PC-3 (cell line): ENCODE measurements around the gene NCMAP. TPM values are rescaled to one million over a fixed set of nuclear protein-coding genes. Genes with fewer than 3 reads are reported as not detected.

Experiments
- ATAC-seq: fragments of 200-7000 bp; cut with Tn5 transposase; 2 replicates; pipeline ENCODE4 v1.9.1; 2020; ENCODE audit warnings: mild to moderate bottlenecking, moderate library complexity
- BruUV-seq: library from RNA; stranded (reverse); fragments of 400-500 nt; replicated peaks from 2 replicates; lab custom pipeline; 2021; lab: Mats Ljungman, UMichigan
- CTCF ChIA-PET: fragments of 300-600 bp; sonication (Branson Sonifier 250); formaldehyde crosslinking; loops from one replicate; lab custom pipeline; 2022; ENCODE audit warnings: antibody characterized with exemption; lab: Charles Lee
- POLR2A ChIA-PET: fragments of 300-600 bp; sonication (Branson Sonifier 250); formaldehyde crosslinking; loops from one replicate; lab custom pipeline; 2022; ENCODE audit warnings: antibody characterized with exemption; ENCODE audit not compliant: unreplicated experiment; lab: Charles Lee
- DNase-seq: peaks from one replicate; pipeline ENCODE4 v3.0.0-alpha.2; 2015
- H2AFZ ChIP-seq: fragments of 300-600 bp; sonication (generic); 2 replicates; pipeline ENCODE4 v1.6.0; 2016; ENCODE audit warnings: antibody characterized with exemption, low read length
- H3F3A ChIP-seq: fragments of 300-600 bp; sonication (generic); one replicate; pipeline ENCODE4 v1.6.0; 2017; ENCODE audit warnings: antibody characterized with exemption, low read length, control low read depth, mild to moderate bottlenecking; ENCODE audit not compliant: unreplicated experiment
- H3K27ac ChIP-seq: fragments of 300-600 bp; sonication (generic); 2 replicates; pipeline ENCODE4 v1.5.1; 2016; ENCODE audit warnings: mild to moderate bottlenecking, low read length
- H3K27me3 ChIP-seq: fragments of 300-600 bp; sonication (generic); 2 replicates; pipeline ENCODE4 v1.6.1; 2016; ENCODE audit warnings: low read length, mixed read lengths
- H3K36me3 ChIP-seq: fragments of 300-600 bp; sonication (generic); 2 replicates; pipeline ENCODE4 v1.6.1; 2016; ENCODE audit warnings: low read depth, mixed run types, low read length, mixed read lengths
- H3K4me1 ChIP-seq: fragments of 300-600 bp; sonication (generic); 2 replicates; pipeline ENCODE4 v1.5.1; 2016; ENCODE audit warnings: low read length; ENCODE audit not compliant: insufficient read depth
- H3K4me2 ChIP-seq: fragments of 300-600 bp; sonication (generic); 2 replicates; pipeline ENCODE4 v1.6.0; 2016; ENCODE audit warnings: low read length
- H3K4me3 ChIP-seq: fragments of 300-600 bp; sonication (generic); 2 replicates; pipeline ENCODE4 v1.5.1; 2016; ENCODE audit warnings: mild to moderate bottlenecking, low read length, mixed read lengths
- H3K79me2 ChIP-seq: fragments of 300-600 bp; sonication (generic); 2 replicates; pipeline ENCODE4 v1.6.1; 2017; ENCODE audit warnings: low read length, mixed read lengths
- H3K9ac ChIP-seq: fragments of 300-600 bp; sonication (generic); 2 replicates; pipeline ENCODE4 v1.6.0; 2016; ENCODE audit warnings: mild to moderate bottlenecking, low read length
- H3K9me2 ChIP-seq: fragments of 300-600 bp; sonication (generic); replicated peaks from 2 replicates; pipeline ENCODE4 v1.6.1; 2016; ENCODE audit warnings: mixed run types, low read length, mixed read lengths
- H3K9me3 ChIP-seq: fragments of 300-600 bp; sonication (generic); 2 replicates; pipeline ENCODE4 v1.6.1; 2016; ENCODE audit warnings: low read length, mixed read lengths
- H4K20me1 ChIP-seq: fragments of 300-600 bp; sonication (generic); 2 replicates; pipeline ENCODE4 v1.6.1; 2016; ENCODE audit warnings: low read length, mixed read lengths
- EZH2 ChIP-seq: fragments of 300-600 bp; sonication (generic); IDR thresholded peaks from one replicate; pipeline ENCODE4 v1.6.1; 2017; ENCODE audit warnings: antibody characterized with exemption, mild to moderate bottlenecking, low read length; ENCODE audit not compliant: unreplicated experiment
- EZH2phosphoT487 ChIP-seq: fragments of 300-600 bp; sonication (generic); IDR thresholded peaks from 2 replicates; pipeline ENCODE4 v1.6.1; 2018; ENCODE audit warnings: mild to moderate bottlenecking, antibody characterized with exemption, low read length, borderline replicate concordance
- intact Hi-C: fragments of 100-400 bp; cut with micrococcal nuclease; formaldehyde crosslinking; loops from 2 replicates; pipeline ENCODE4 v1.9.0; 2023
- total RNA-seq: library from RNA; depleted of rRNA; stranded (reverse); fragments of >200 nt; gene quantifications from 2 replicates; pipeline ENCODE4 v1.2.3, GENCODE V29; 2014
- TF ChIP-seq, protein P1 (sequence below): fragments of 300-600 bp; sonication (generic); conservative IDR thresholded peaks from 2 replicates; pipeline ENCODE4 v1.5.1; 2017; ENCODE audit warnings: antibody characterized with exemption, low read depth, mild to moderate bottlenecking, low read length

NCMAP gene
- total RNA-seq, 1 experiment from 2014 or later, result 1.8 TPM

DNA sequence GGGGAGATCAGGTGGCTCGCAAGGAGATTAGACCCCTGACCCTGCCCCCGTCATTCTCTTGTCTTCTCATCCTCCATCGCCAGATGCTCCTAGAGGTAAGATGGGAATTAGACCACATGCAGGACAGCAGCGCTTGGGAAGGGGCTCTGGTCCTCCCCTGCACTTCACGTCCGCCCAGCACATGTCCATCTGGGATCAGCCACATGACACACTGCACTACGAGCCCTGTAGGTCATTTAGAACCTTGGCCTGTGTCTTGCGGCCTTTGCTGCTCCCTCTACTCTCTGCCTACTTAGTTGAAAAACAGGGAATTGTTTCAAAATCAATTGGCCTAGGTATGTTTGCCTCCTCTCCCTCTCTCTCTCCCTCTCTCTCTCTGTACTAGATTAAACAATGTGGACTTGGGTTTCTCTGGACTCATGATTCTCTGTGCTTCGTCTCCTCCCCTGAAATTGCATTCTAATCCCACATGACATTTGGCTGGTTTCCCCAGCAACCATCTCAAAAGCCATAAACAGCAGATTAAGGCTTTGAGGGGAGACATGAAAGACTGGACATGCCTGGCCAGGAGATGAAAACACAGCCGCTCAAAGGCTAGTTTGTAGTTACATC is 3.8 kb upstream of the NCMAP start:
- Histone ChIP-seq H3K9ac (no peak overlapping the region), H3K79me2 (no peaks in the 10 kb centered on the region), H3K36me3 (no peaks in the 10 kb centered on the region), H3F3A (no peaks in the 10 kb centered on the region), H3K9me3 (no peaks in the 10 kb centered on the region), H2AFZ (no peak overlapping the region), H3K27ac (no peak overlapping the region), H3K4me1 (peaks cover 5% of the 10 kb centered on the region; the same call in 1 of the 2 replicates), H3K4me3 (no peak overlapping the region), H3K9me2 (no peaks in the 10 kb centered on the region), H3K4me2 (no peak overlapping the region), H4K20me1 (no peaks in the 10 kb centered on the region), H3K27me3 (no peaks in the 10 kb centered on the region)
- intact Hi-C loops, result no loop called here
- ChIA-PET POLR2A (no interaction called here), CTCF (no interaction called here)
- TF ChIP-seq EZH2phosphoT487, result no peak
- TF ChIP-seq, protein P1, sequence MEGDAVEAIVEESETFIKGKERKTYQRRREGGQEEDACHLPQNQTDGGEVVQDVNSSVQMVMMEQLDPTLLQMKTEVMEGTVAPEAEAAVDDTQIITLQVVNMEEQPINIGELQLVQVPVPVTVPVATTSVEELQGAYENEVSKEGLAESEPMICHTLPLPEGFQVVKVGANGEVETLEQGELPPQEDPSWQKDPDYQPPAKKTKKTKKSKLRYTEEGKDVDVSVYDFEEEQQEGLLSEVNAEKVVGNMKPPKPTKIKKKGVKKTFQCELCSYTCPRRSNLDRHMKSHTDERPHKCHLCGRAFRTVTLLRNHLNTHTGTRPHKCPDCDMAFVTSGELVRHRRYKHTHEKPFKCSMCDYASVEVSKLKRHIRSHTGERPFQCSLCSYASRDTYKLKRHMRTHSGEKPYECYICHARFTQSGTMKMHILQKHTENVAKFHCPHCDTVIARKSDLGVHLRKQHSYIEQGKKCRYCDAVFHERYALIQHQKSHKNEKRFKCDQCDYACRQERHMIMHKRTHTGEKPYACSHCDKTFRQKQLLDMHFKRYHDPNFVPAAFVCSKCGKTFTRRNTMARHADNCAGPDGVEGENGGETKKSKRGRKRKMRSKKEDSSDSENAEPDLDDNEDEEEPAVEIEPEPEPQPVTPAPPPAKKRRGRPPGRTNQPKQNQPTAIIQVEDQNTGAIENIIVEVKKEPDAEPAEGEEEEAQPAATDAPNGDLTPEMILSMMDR, result no peak
- no peak for TF ChIP-seq EZH2
- no TSS peak for BruUV-seq
- no peak for DNase-seq
- ATAC-seq, result no peak

DNA sequence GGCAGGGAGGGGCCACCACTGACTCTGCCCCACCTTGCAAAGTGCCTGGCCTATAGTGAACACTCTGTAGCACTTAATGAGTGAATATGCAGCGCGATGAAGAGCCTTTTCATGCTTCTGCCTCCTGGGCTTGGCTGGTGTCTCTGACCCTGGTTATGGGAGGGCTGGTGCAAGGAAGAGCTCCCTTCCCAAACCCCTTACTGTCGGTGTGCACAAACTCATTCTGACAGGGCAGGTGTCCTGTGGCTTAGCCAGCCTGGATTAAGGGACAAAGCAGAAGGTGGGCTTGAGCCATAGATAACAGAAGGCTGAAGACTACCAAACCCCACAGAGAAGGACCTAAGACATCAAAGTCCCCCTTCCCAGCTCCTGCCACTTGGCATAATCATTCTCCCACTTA is 2.0 kb upstream of the NCMAP start:
- CTCF ChIA-PET, result no interaction called here
- Histone ChIP-seq H3K79me2 (no peaks in the 10 kb centered on the region), H3F3A (no peaks in the 10 kb centered on the region), H3K9me2 (no peaks in the 10 kb centered on the region), H3K27ac (no peak overlapping the region), H2AFZ (no peak overlapping the region), H3K9me3 (no peaks in the 10 kb centered on the region), H4K20me1 (no peaks in the 10 kb centered on the region), H3K27me3 (no peaks in the 10 kb centered on the region), H3K36me3 (no peaks in the 10 kb centered on the region), H3K9ac (no peak overlapping the region), H3K4me1 (peaks cover 13% of the 10 kb centered on the region), H3K4me3 (no peak overlapping the region), H3K4me2 (no peak overlapping the region)
- BruUV-seq, result no TSS peak
- TF ChIP-seq EZH2phosphoT487 (no peak), EZH2 (no peak)
- TF ChIP-seq, protein P1, result no peak
- intact Hi-C loops, result no loop called here
- ATAC-seq (no peak), DNase-seq (no peak)
- POLR2A ChIA-PET, result no interaction called here

DNA sequence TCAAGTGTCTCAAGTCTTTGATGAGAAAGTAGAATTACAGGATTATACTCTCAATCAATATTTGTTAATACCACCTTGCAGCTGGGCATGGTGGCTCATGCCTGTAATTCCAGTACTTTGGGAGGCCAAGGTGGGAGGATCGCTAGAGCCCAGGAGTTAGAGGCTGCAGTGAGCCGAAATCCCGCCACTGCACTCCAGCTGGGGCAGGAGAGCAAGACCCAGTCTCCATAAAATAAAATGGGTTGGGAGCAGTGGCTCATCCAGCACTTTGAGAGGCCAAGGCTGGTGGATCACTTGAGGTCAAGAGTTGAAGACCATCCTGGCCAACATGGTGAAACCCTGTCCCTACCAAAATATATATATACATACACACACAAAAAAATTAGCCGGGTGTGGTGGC is 1.2 kb upstream of the NCMAP start:
- no peak overlapping the region for H3K27ac ChIP-seq
- intact Hi-C loops, result no loop called here
- no peaks in the 10 kb centered on the region for H3K9me3 ChIP-seq
- H3K9me2 ChIP-seq, result no peaks in the 10 kb centered on the region
- no peaks in the 10 kb centered on the region for H3K27me3 ChIP-seq
- no peak overlapping the region for H3K4me3 ChIP-seq
- ChIA-PET CTCF (no interaction called here), POLR2A (no interaction called here)
- DNase-seq (no peak), ATAC-seq (no peak)
- H3K9ac ChIP-seq, result no peak overlapping the region
- H3K79me2 ChIP-seq, result no peaks in the 10 kb centered on the region
- no peak overlapping the region for H3K4me2 ChIP-seq
- BruUV-seq, result no TSS peak
- H4K20me1 ChIP-seq, result no peaks in the 10 kb centered on the region
- H2AFZ ChIP-seq, result no peak overlapping the region
- peaks cover 19% of the 10 kb centered on the region for H3K4me1 ChIP-seq
- no peaks in the 10 kb centered on the region for H3F3A ChIP-seq
- TF ChIP-seq EZH2phosphoT487 (no peak), EZH2 (no peak)
- TF ChIP-seq, protein P1, result no peak
- H3K36me3 ChIP-seq, result no peaks in the 10 kb centered on the region
